Measurements from ENCODE around the gene LRCH4.

The LRCH4 gene, protein sequence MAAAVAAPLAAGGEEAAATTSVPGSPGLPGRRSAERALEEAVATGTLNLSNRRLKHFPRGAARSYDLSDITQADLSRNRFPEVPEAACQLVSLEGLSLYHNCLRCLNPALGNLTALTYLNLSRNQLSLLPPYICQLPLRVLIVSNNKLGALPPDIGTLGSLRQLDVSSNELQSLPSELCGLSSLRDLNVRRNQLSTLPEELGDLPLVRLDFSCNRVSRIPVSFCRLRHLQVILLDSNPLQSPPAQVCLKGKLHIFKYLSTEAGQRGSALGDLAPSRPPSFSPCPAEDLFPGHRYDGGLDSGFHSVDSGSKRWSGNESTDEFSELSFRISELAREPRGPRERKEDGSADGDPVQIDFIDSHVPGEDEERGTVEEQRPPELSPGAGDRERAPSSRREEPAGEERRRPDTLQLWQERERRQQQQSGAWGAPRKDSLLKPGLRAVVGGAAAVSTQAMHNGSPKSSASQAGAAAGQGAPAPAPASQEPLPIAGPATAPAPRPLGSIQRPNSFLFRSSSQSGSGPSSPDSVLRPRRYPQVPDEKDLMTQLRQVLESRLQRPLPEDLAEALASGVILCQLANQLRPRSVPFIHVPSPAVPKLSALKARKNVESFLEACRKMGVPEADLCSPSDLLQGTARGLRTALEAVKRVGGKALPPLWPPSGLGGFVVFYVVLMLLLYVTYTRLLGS

DNA sequence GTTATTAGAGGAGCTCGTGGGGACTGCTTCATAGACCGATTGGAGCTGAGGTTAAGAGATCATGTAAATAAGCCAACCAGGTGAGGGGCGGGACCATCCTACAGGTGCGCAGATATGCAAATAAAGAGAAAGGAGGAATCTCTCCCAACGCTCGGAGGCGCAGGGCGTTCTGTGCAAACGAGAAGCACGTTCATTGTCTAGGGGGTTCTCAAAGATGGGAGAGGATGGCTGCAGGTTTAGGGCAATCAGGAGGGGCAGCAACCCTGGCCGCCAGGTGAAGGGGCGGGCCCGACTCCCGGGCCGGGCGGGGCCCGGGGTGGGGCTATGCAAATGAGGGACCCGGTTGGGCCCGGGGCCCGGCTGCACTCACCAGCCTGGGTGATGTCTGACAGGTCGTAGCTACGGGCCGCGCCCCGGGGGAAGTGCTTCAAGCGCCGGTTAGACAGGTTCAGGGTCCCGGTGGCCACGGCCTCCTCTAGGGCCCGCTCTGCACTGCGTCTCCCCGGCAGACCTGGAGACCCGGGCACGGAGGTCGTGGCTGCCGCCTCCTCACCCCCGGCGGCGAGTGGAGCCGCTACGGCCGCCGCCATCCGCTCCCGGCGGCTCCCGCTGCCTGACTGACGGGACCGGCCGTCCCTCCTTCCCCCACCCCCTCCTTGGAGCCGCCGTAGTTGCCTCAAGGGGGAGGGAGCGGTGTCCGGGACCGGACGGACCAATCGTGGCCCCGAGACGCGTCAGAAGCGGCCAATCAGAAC, at the start of gene LRCH4:
Gene LRCH4 (minus strand): TSS at position 619 of the 755 bp plus-strand sequence. CDS start 29 bp downstream, at position 590.
- in situ Hi-C loops (cut with HindIII; ENCODE audit: low sequenced_read_pairs) = no loop called here
- peak within 1 kb of the TSS; percentile 93 for H3K4me3 ChIP-seq (ENCODE audit: low read depth, low read length)
- TF ChIP-seq, protein P1, sequence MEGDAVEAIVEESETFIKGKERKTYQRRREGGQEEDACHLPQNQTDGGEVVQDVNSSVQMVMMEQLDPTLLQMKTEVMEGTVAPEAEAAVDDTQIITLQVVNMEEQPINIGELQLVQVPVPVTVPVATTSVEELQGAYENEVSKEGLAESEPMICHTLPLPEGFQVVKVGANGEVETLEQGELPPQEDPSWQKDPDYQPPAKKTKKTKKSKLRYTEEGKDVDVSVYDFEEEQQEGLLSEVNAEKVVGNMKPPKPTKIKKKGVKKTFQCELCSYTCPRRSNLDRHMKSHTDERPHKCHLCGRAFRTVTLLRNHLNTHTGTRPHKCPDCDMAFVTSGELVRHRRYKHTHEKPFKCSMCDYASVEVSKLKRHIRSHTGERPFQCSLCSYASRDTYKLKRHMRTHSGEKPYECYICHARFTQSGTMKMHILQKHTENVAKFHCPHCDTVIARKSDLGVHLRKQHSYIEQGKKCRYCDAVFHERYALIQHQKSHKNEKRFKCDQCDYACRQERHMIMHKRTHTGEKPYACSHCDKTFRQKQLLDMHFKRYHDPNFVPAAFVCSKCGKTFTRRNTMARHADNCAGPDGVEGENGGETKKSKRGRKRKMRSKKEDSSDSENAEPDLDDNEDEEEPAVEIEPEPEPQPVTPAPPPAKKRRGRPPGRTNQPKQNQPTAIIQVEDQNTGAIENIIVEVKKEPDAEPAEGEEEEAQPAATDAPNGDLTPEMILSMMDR (IDR thresholded peaks at IDR 0.05; ENCODE audit: low read depth, low read length, missing control alignments) = no peak
- DNase-seq (ENCODE audit: low read depth) = no peak

DNA sequence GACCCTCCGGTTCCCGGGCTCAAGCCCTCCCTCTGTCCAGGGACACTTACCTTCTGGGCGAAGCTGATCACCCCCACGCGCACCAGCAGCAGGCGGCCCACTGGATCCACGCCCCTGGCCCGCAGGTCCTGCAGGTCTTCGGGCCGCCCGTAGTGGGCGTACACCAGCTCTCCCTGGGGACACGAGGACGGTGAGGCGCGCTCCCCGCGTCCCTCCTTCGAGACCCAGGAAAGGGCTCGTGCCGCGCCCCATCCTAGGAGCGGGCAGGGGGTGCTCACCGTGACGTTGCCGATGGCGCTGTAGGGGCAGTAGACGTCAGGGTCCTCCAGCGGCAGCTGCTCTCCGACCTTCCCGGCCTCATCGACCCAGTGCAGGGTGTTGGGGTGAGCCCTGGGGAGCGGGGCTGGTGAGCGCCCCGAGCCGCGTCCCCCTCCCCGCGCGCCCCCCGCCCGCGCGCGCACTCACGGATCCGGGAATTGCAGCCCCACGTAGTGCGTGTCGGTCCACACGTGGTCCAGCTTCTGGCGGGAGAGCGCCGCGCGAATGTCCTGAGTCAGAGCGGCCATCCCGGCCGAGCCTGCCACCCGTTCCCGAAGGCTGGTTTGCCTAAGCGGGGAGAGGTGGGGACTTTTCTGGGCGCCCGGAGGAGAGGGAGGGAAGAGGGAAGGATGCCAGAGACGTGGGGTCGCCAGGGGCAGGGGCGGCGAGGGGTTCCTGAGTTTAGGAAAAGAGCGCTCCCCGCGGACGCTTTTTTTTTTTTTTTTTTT, 47.2 kb upstream of the LRCH4 start:
- DNase-seq (ENCODE audit: low read depth) = no peak
- TF ChIP-seq, protein P1 (IDR thresholded peaks at IDR 0.05; ENCODE audit: low read depth, low read length, missing control alignments) = peak; percentile 31
- in situ Hi-C loops (cut with HindIII; ENCODE audit: low sequenced_read_pairs) = no loop called here
- peak overlapping the region; percentile 34 for H3K4me3 ChIP-seq (ENCODE audit: low read depth, low read length)

DNA sequence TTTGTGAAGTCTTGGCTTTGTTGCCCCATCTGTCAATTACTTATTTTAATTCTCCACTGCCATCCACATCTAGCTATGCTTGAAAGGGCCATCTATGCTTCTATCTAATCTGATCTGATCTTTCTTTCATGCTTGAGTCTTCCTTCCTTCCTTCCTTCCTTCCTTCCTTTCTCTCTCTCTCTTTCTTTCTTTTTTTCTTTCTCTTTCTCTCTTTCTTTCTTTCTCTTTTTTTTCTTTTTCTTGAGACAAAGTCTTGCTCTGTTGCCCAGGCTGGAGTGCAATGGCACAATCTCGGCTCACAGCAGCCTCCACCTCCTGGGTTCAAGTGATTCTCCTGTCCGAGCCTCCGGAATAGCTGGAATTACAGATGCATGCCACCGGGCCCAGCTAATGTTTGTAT, 44.1 kb upstream of the LRCH4 start:
- in situ Hi-C loops (cut with HindIII; ENCODE audit: low sequenced_read_pairs) = no loop called here
- TF ChIP-seq, protein P1 (IDR thresholded peaks at IDR 0.05; ENCODE audit: low read depth, low read length, missing control alignments) = no peak
- no peak for DNase-seq (ENCODE audit: low read depth)
- H3K4me3 ChIP-seq (ENCODE audit: low read depth, low read length) = no peak overlapping the region

DNA sequence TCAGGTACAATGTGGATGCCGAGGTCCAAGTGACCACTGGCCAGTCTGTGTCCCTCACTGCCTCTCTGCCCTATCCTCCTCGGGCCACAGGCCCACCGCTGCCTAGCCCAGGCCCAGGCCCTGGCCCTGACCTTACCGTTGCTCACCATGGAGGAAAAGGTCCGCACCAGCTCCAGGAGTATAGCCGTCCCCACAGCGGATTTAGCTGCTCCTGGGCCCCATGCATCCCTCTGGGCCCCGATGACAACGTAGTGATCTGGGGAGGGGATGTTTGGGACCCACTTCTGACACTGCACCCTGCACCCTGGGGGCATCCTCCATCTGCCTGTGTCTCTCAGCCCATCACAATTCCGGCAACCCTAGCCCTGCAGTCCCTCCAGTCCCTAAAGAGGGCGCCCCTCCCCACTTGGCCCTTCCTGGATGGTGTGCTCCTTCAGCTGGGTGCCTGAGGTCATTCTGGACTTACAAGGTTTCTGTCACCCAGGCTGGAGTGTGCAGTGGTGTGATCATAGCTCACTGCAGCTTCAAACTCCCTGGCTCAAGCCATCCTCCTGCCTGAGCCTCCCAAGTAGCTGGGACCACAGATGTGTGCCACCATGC, 43.3 kb upstream of the LRCH4 start:
- DNase-seq (ENCODE audit: low read depth) = no peak
- in situ Hi-C loops (cut with HindIII; ENCODE audit: low sequenced_read_pairs) = no loop called here
- no peak overlapping the region for H3K4me3 ChIP-seq (ENCODE audit: low read depth, low read length)
- TF ChIP-seq, protein P1 (IDR thresholded peaks at IDR 0.05; ENCODE audit: low read depth, low read length, missing control alignments) = peak; percentile 44

DNA sequence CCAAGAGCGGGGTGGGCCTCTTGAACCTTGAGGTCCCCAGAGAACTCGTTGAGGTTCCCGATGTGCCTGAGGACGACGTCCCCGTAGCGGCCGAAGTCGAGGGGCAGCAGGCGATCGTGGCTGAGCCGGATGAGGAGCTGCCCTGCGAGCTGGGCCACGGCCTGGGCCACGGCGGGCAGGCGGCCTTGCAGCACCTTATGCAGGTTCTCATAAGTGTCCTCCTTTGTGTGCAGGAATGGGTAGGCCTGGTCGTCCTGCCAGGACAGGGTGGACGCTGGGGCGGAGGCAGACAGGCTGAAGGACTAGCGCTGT, 41.3 kb upstream of the LRCH4 start:
- in situ Hi-C loops (cut with HindIII; ENCODE audit: low sequenced_read_pairs) = no loop called here
- TF ChIP-seq, protein P1 (IDR thresholded peaks at IDR 0.05; ENCODE audit: low read depth, low read length, missing control alignments) = no peak
- H3K4me3 ChIP-seq (ENCODE audit: low read depth, low read length) = no peak overlapping the region
- DNase-seq (ENCODE audit: low read depth) = no peak
